PC-9 (cell line): ENCODE data around the gene MYO5C. TPM values are rescaled to one million over a fixed set of nuclear protein-coding genes. Genes with fewer than 3 reads are reported as not detected.

Experiments
- BruUV-seq: library from RNA; stranded (reverse); fragments of 400-500 nt; replicated peaks from 2 replicates; lab custom pipeline; 2021; lab: Mats Ljungman, UMichigan
- CTCF ChIA-PET: fragments of 300-600 bp; sonication (Branson Sonifier 250); formaldehyde crosslinking; loops from one replicate; lab custom pipeline; 2022; ENCODE audit warnings: antibody characterized with exemption; lab: Charles Lee
- POLR2A ChIA-PET: fragments of 300-600 bp; sonication (Branson Sonifier 250); formaldehyde crosslinking; loops from one replicate; lab custom pipeline; 2022; ENCODE audit warnings: antibody characterized with exemption; ENCODE audit not compliant: unreplicated experiment; lab: Charles Lee
- DNase-seq, 2 experiments: peaks; one replicate each; pipeline versions ENCODE4 v3.0.0 to v3.0.0-alpha.2; 2015 to 2022; ENCODE audit warnings: mixed read lengths in 1 of 2
- H2AFZ ChIP-seq: fragments of 200-600 bp; sonication (generic); 2 replicates; pipeline ENCODE4 v1.8.1; 2017; ENCODE audit warnings: antibody characterized with exemption
- H3F3A ChIP-seq: fragments of 200-600 bp; sonication (generic); 2 replicates; pipeline ENCODE4 v1.8.1; 2017; ENCODE audit warnings: antibody characterized with exemption, mild to moderate bottlenecking, low read depth; ENCODE audit not compliant: insufficient read depth
- H3K27ac ChIP-seq: fragments of 200-600 bp; sonication (generic); 2 replicates; pipeline ENCODE4 v1.6.1; 2016; ENCODE audit warnings: mixed run types
- H3K27me3 ChIP-seq: fragments of 200-600 bp; sonication (generic); 2 replicates; pipeline ENCODE4 v1.6.1; 2016; ENCODE audit warnings: low read depth, mixed run types; ENCODE audit not compliant: insufficient read depth
- H3K36me3 ChIP-seq: fragments of 200-600 bp; sonication (generic); 2 replicates; pipeline ENCODE4 v1.6.1; 2016; ENCODE audit warnings: low read depth, mixed run types
- H3K4me1 ChIP-seq: fragments of 200-600 bp; sonication (generic); replicated peaks from 2 replicates; pipeline ENCODE4 v1.6.1; 2016; ENCODE audit warnings: mixed run types; ENCODE audit not compliant: insufficient read depth
- H3K4me2 ChIP-seq: fragments of 200-600 bp; sonication (generic); 2 replicates; pipeline ENCODE4 v1.6.1; 2017; ENCODE audit warnings: mixed run types
- H3K4me3 ChIP-seq: fragments of 200-600 bp; sonication (generic); 2 replicates; pipeline ENCODE4 v1.6.1; 2016; ENCODE audit warnings: mixed run types
- H3K79me2 ChIP-seq: fragments of 200-600 bp; sonication (generic); 2 replicates; pipeline ENCODE4 v1.6.1; 2017; ENCODE audit warnings: low read depth, mixed run types
- H3K9me2 ChIP-seq: fragments of 200-600 bp; sonication (generic); 2 replicates; pipeline ENCODE4 v1.8.1; 2017; ENCODE audit warnings: mild to moderate bottlenecking; ENCODE audit not compliant: insufficient read depth
- H3K9me3 ChIP-seq: fragments of 200-600 bp; sonication (generic); 2 replicates; pipeline ENCODE4 v1.8.1; 2016; ENCODE audit warnings: low read depth; ENCODE audit not compliant: insufficient read depth
- H4K20me1 ChIP-seq: fragments of 200-600 bp; sonication (generic); 2 replicates; pipeline ENCODE4 v1.8.1; 2017; ENCODE audit not compliant: insufficient read depth
- EZH2 ChIP-seq: fragments of 200-600 bp; sonication (generic); IDR thresholded peaks from 2 replicates; pipeline ENCODE4 v1.8.0; 2017; ENCODE audit warnings: antibody characterized with exemption, low read depth
- intact Hi-C: fragments of 100-400 bp; cut with micrococcal nuclease; formaldehyde crosslinking; loops from one replicate; pipeline ENCODE4 v1.10.0; 2022; ENCODE audit not compliant: unreplicated experiment
- total RNA-seq: library from RNA; stranded (reverse); gene quantifications from 2 replicates; pipeline ENCODE4 v1.2.3, GENCODE V29; 2021
- TF ChIP-seq, protein P1 (sequence below): fragments of 200-600 bp; sonication (generic); conservative IDR thresholded peaks from 2 replicates; pipeline ENCODE4 v1.6.1; 2017; ENCODE audit warnings: mixed run types, antibody characterized with exemption, mild to moderate bottlenecking, moderate library complexity

MYO5C gene
- total RNA-seq, 1 experiment from 2014 or later: 41.1 TPM

DNA sequence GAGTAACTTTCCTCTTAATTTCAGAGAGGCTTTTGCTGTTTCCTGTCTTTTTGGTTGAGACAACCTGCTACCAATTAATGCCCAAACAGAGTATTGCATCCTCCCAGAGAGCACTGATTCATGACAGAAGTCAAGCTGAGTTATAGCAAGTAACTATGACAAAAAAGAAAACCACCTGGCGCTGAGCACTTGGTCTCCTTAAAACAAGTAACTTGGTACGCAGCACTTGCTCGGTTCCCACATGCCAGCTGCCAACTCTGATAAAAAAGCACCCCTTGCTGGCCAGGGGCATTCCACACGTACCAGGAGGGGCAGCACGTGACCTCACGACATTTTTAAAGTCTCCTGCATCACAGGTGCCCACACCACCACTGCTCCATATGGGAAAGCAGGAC, 13.5 kb upstream of the MYO5C start:
- Histone ChIP-seq H3K9me2 (no peaks in the 10 kb centered on the region), H3K79me2 (no peaks in the 10 kb centered on the region), H3F3A (no peaks in the 10 kb centered on the region), H3K36me3 (no peaks in the 10 kb centered on the region), H3K4me3 (no peak overlapping the region), H2AFZ (no peak overlapping the region), H3K27ac (no peak overlapping the region), H3K4me2 (no peak overlapping the region), H3K4me1 (0 out of 2 replicates have a peak, but pooled peaks cover 5% of the 10 kb centered on the region), H4K20me1 (no peaks in the 10 kb centered on the region), H3K9me3 (no peaks in the 10 kb centered on the region), H3K27me3 (no peaks in the 10 kb centered on the region)
- TF ChIP-seq, protein P1, sequence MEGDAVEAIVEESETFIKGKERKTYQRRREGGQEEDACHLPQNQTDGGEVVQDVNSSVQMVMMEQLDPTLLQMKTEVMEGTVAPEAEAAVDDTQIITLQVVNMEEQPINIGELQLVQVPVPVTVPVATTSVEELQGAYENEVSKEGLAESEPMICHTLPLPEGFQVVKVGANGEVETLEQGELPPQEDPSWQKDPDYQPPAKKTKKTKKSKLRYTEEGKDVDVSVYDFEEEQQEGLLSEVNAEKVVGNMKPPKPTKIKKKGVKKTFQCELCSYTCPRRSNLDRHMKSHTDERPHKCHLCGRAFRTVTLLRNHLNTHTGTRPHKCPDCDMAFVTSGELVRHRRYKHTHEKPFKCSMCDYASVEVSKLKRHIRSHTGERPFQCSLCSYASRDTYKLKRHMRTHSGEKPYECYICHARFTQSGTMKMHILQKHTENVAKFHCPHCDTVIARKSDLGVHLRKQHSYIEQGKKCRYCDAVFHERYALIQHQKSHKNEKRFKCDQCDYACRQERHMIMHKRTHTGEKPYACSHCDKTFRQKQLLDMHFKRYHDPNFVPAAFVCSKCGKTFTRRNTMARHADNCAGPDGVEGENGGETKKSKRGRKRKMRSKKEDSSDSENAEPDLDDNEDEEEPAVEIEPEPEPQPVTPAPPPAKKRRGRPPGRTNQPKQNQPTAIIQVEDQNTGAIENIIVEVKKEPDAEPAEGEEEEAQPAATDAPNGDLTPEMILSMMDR: no peak
- no peak for TF ChIP-seq EZH2
- ChIA-PET CTCF (no interaction called here), POLR2A (no interaction called here)
- no peak for DNase-seq
- intact Hi-C loops: no loop called here
- BruUV-seq: no TSS peak

DNA sequence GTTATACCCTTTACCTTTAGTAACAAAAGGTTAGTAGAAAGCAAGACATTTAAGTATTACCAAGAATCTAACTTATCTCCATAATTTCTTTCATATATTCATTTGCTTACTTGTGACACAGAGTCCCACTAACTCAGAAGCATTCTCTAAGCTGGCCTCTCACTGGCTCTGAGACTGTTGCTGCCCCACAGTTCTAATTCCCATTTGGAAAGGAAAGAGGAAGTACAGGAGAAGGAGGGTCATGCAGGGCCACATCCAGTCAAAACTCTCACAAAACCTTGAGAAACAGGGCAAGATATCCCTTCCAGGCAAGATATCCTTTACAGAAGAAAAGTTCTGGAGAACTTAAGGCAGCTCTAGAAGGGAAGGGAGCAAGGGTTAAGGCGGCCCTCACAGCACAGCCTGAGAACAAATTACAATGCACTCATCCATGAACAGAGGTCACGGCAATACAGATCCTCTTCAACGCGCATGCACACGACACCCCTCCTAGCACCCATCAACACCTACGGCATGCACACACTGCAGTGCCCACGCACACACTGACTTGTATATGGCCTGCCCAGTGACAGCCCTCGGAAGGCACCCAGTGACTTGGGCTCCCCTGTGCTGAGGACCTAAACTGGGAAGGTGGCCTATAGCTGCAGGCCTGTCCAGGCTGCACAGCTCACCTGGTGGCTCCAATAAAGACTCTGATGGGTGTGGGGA, 13.0 kb upstream of the MYO5C start:
- intact Hi-C loops: no loop called here
- Histone ChIP-seq H3K4me3 (no peak overlapping the region), H3K9me2 (no peaks in the 10 kb centered on the region), H4K20me1 (no peaks in the 10 kb centered on the region), H3K36me3 (no peaks in the 10 kb centered on the region), H3K79me2 (no peaks in the 10 kb centered on the region), H3K4me1 (0 out of 2 replicates have a peak, but pooled peaks cover 5% of the 10 kb centered on the region), H2AFZ (no peak overlapping the region), H3K9me3 (no peaks in the 10 kb centered on the region), H3F3A (no peaks in the 10 kb centered on the region), H3K4me2 (no peak overlapping the region), H3K27me3 (no peaks in the 10 kb centered on the region), H3K27ac (no peak overlapping the region)
- no TSS peak for BruUV-seq
- ChIA-PET POLR2A (no interaction called here), CTCF (no interaction called here)
- TF ChIP-seq EZH2: no peak
- TF ChIP-seq, protein P1: no peak
- no peak for DNase-seq

DNA sequence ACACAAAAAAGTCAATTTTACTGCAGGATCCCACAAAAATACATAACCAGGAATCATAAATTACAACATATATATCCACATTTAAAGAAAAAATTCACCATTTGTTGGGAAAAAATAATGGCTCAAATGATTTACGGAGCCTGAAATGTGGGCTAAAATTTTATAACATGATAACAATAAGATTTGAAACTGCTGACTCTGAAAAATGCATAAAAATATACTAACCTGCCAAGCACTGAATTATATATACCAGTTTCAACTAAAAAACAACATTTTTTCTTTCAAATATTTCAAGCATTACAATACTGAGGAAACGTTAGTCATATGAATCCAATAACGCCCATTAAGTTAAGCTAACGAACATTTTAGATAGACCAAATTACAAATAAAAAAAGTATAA, 12.2 kb upstream of the MYO5C start:
- Histone ChIP-seq H2AFZ (no peak overlapping the region), H3K27me3 (no peaks in the 10 kb centered on the region), H4K20me1 (no peaks in the 10 kb centered on the region), H3K79me2 (no peaks in the 10 kb centered on the region), H3K4me3 (no peak overlapping the region), H3K4me1 (0 out of 2 replicates have a peak, but pooled peaks cover 5% of the 10 kb centered on the region), H3K4me2 (no peak overlapping the region), H3F3A (no peaks in the 10 kb centered on the region), H3K9me3 (no peaks in the 10 kb centered on the region), H3K9me2 (no peaks in the 10 kb centered on the region), H3K36me3 (no peaks in the 10 kb centered on the region), H3K27ac (no peak overlapping the region)
- POLR2A ChIA-PET: no interaction called here
- no peak for DNase-seq
- TF ChIP-seq, protein P1: no peak
- no peak for TF ChIP-seq EZH2
- no TSS peak for BruUV-seq
- CTCF ChIA-PET: no interaction called here
- intact Hi-C loops: no loop called here
